HG02840 (cell line): ENCODE results near the gene GNG13.

Experiments
- ATAC-seq: cut with Tn5 transposase; IDR thresholded peaks from one replicate; pipeline ENCODE4 v1.9.1; 2021; ENCODE audit warnings: mild to moderate bottlenecking, moderate library complexity, moderate number of reproducible peaks; ENCODE audit not compliant: unreplicated experiment, low FRiP score

The GNG13 gene

DNA sequence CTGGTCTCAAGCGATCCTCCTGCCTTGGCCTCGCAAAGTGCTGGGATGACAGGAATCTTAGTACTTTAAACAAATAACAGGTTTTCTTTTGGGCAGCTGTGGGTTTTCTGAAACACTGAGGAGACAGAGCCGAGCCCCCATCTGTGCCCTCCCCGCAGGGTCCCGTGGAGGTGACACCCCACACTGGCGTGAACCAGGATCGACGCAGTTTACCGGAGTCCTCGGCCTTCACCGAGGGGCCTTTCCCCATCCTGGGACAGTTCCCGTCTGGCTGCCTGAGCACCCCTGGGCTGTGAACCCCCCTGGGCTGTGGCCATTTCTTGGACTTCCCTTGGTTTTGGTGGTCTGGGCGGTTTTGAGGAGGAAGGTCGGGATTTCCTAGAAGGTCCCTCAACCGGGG is 15.3 kb upstream of the GNG13 start:
- ATAC-seq, result no peak

DNA sequence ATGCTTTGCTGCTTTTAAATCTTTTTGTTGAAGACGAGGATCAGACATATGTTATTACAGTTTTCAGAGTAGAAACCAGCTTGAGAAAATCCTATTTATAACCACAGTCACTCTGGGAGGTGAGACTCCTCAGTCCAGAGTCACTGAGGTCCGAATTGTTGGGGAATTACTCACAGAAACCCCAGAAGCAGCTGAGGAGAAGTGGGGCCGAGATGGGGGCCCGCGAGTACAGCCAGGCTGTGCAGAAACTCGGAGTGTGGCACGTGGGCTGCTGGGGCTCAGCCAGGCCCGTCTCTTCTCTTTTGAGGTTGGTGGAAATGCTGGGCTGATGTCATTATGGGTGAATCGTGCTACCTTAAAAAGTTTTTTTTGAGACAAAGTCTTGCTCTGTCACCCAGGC is 14.4 kb upstream of the GNG13 start:
- no peak for ATAC-seq

GRCh38 chr16:813916-814412 is 13.4 kb upstream of the GNG13 start:
- no peak for ATAC-seq

DNA sequence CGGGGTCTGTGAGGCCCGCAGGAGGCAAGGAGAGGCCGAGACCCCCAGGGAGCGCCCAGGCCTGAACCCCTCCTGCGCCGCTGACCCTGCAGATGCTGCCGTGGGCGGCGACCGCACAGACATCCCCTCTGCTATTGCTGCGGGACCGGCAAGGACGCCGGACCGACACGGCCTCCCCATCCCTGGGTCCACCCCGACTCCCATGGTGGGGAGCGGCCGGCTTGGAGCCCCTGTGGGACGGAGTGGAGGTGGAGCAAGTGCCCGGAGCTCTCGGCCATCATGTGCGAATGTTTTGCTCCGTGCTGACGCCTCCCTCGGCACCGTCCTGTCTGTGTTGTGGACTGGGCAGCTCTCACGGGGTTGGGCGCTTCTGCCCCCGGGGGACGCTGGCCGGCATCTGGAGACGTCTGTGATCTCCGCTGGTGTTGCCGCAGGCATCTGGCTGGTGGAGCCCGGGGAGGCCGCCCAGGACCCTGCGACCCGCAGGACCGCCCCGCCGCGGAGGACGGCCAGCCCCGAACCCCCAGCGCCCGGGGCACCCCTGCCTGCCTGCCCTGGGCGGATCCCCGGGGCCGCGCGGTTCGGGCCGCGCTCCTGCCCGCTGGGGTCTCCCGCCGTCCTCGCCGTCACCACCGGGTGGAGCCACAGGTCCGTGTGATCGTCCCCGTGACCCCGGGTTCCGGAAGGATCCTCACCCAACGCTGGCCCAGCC is 12.8 kb upstream of the GNG13 start:
- ATAC-seq, result no peak

DNA sequence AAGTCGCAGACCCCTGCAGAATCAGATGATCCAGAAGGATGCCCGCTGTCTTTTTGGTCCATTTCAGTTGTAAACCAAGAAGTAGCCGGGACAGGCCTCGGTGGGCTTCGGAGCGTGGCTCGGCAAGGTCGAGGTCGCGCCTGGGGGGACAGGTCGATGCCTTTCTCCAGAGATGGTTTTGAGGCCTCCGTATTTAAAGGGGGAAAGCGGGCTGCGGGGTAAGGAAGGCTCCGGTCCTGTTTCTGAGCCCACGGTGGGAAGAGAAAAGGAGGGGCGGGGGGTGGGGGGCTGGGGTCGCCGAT is 7.5 kb upstream of the GNG13 start:
- ATAC-seq, result no peak

GRCh38 chr16:807347-808084 is 7.0 kb upstream of the GNG13 start:
- peak; percentile 86 for ATAC-seq

GRCh38 chr16:805474-805873 is 4.9 kb upstream of the GNG13 start:
- ATAC-seq, result no peak

DNA sequence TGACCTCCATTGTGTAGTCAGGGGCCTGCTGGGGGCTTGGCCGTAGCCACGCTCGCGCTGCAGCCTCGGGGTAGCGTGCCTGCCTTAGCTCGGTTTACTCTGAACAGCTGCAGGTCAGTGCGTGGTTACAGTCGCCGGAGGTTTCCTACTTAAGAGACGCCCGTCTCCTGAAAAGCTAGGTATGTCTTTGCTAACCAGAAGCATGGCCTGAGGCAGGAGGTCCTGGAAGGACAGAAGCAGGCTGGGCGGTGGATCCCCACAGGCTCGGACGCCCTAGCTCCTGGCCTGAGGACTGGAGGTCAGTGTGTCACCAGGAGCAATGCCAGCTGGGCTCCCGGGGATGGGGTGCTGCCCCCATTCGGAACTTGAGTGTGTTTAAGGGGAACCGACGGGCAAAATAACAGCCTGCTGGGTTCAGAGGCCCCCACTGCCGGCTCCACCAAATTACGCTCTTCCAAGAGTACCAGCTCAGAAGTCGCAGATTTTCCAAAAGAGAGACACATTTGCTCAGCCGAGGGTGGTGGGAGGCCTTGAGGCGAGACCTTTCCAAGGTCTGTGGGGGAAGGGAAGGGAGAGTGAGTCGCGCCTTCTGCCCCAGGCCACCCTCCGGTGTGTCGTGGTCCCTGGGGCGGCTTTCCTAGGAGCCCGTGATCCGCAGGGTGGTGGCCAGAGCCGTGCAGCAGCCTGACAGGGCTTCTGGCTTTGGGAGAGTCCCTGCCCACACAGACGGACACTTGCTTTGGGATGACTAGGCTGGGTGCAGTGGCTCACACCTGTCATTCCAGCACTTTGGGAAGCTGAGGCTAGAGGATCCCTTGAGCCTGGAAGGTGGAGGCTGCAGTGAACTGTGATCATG is 3.9 kb upstream of the GNG13 start:
- no peak for ATAC-seq

DNA sequence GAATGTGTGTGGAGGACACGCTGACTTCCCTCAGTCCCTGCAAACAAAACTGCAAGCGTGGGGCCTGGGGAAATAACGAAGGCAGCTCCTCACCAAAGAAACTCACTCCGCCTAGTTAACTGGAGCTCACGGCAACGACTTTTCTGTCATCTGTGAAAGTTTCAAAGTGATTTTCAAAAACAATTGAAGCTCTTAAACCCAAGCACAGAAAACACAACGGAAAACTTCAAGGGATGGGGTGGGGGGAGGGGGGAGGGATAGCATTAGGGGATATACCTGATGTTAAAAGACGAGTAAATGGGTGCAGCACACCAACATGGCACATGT is 3.2 kb upstream of the GNG13 start:
- ATAC-seq, result no peak

- ATAC-seq, result no peak
Observed at GRCh38 chr16:802914-803753, 2.6 kb upstream of the GNG13 start.

DNA sequence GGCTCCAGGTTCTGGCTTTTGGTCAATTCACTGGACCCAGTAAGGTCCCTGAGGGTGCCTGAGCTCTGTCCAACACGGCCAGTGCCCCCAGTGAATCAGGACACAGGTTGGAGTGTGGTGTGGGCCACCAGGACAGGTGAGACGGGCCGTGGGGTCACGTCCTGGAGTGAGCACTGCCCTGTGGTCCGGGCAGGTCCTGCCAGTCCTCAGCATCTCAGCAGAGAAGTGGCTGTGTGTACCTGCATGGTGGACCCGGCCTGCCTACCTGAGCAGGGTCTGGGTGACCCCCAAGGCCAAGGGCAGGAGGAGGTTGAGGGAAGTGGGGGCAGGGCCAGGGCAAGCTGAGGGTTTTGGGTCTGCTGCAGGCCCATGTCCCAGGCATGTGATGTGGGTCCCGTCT is 1.9 kb upstream of the GNG13 start:
- ATAC-seq, result no peak

DNA sequence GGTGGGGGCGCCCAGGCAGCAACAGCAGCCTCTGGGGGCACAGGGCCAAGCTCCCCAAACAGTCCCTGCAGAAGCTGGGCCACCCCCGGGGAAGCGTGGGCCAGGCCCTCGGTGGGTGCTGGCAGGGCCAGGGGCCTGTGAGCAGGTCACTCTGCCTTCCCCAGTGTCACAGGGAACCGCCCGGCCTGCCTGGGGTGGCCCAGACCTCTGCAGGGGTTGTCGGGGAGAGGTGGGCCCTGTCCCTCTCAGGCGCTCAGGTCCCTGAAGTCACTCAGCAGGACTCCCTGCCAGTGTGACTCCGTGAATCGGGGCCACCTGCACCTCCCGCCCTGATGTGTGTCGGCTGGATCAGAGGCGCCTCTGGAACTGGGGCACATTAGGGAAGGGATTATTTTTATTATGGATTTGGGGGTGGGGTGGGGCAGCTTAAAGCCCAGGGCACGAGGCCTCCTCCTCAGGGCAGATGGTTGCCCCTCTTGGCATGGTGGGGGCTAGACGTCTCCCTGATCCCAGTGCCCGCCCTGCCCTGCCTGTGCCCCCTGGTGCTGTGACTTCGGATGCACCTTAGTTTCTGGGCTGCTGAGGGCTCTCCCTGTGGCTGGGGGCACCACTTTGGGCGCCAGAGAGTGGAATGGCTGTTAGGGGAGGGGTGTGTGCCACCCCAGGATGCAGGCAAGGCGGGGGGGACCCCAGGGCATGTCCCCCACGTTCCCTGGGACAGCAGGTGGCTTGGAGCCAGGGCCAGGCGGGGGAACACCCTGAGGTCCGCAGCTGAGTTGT is 1.2 kb upstream of the GNG13 start:
- ATAC-seq, result no peak

- no peak for ATAC-seq
Observed at GRCh38 chr16:800834-801511, 439 bp upstream of the GNG13 start.

GRCh38 chr16:799111-799947 is 1.2 kb downstream of the GNG13 start:
- no peak for ATAC-seq

DNA sequence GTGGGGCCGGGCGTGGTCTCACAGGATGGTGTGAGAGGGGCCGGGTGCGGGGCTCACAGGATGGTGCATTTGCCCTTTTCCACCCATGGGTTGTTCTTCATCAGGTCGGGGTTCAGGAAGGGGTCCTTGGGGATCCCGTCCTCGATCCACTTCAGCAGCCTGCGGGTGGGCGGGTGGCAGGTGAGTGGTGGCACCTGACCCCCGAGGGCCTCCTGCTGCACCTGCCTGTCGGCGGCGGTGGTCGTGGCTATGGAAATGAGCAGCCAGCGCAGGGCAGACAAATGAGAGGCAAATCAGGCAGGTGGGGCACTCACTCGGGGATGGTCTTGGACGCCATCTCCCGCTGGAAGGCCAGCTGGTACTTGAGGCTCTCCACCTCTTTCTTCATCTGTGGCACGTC is 1.9 kb downstream of the GNG13 start:
- ATAC-seq, result no peak

GRCh38 chr16:797686-798085 is 2.8 kb downstream of the GNG13 start:
- no peak for ATAC-seq

DNA sequence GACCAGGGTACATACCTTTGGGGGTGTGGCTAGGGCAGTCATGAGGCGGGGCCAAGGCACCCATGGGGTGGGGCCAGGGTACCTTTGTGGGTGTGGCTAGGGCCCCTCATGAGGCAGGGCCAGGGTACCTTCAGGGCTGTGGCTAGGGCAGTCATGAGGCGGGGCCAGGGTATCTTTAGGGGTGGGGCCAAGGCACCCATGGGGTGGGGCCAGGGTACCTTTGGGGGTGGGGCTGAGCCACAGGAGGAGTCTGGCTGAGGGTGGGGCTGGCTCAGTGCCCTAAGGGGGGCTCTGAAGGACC is 3.5 kb downstream of the GNG13 start:
- ATAC-seq, result no peak

GRCh38 chr16:796296-797119 is 4.0 kb downstream of the GNG13 start:
- no peak for ATAC-seq
